Kidney (tissue), 14 donors: Measurements from ENCODE around the gene EPHA6. TPM values are rescaled to one million over a fixed set of nuclear protein-coding genes. Genes with fewer than 3 reads are reported as not detected.

Experiments
- DNase-seq, 5 donors: peaks; one replicate each; pipeline ENCODE4 v3.0.0-alpha.2; 2013 to 2020
- FAIRE-seq: peaks from 2 replicates; lab custom pipeline; 2012; peaks lifted over from hg19 to GRCh38; lab: Jason Lieb, UNC
- H3K27ac ChIP-seq, 2 donors: one replicate each; pipeline ENCODE4 v1.7.0; 2013; ENCODE audit warnings: low read depth in 2 of 2, low read length in 2 of 2, inconsistent platforms in 1 of 2
- H3K27me3 ChIP-seq: one replicate; pipeline ENCODE4 v1.7.1; 2013; ENCODE audit warnings: low read length, inconsistent platforms; ENCODE audit not compliant: control insufficient read depth, insufficient read depth
- H3K36me3 ChIP-seq, 3 donors: one replicate each; pipeline versions ENCODE4 v1.7.0 to v1.7.1; 2013; ENCODE audit warnings: low read length in 3 of 3, control low read depth in 1 of 3, inconsistent platforms in 1 of 3; ENCODE audit not compliant: insufficient read depth in 3 of 3, control insufficient read depth in 2 of 3
- H3K4me1 ChIP-seq, 3 donors: one replicate each; pipeline versions ENCODE4 v1.7.0 to v1.7.1; 2013; ENCODE audit warnings: low read length in 3 of 3, inconsistent platforms in 1 of 3, low read depth in 1 of 3; ENCODE audit not compliant: control insufficient read depth in 2 of 3, insufficient read depth in 2 of 3
- H3K4me3 ChIP-seq, 3 donors: one replicate each; pipeline versions ENCODE4 v1.7.0 to v1.8.1; 2013; ENCODE audit warnings: low read length in 3 of 3, control low read depth in 1 of 3, inconsistent platforms in 1 of 3
- H3K9ac ChIP-seq, 3 donors: one replicate each; pipeline versions ENCODE4 v1.7.0 to v1.7.1; 2013; ENCODE audit warnings: low read length in 3 of 3, control low read depth in 1 of 3, inconsistent platforms in 1 of 3
- H3K9me3 ChIP-seq, 3 donors: one replicate each; pipeline versions ENCODE4 v1.7.0 to v1.7.1; 2013; ENCODE audit warnings: low read length in 3 of 3, control low read depth in 1 of 3, inconsistent platforms in 1 of 3; ENCODE audit not compliant: control insufficient read depth in 2 of 3, insufficient read depth in 1 of 3
- intact Hi-C: fragments of 100-400 bp; cut with DNase I; formaldehyde crosslinking; loops from one replicate; pipeline ENCODE4 v1.11.1; 2022
- polyA plus RNA-seq: library from polyadenylated mRNA; stranded (reverse); fragments of 350-450 nt; fragmentation: Illumina TruSeq; extraction: RNeasy Lipid Tissue Mini Kit (QIAGEN cat#74804); gene quantifications from one replicate; pipeline ENCODE4 v1.2.3, GENCODE V29; 2014; ENCODE audit warnings: low read depth, low replicate concordance; ENCODE audit not compliant: insufficient read depth
- total RNA-seq: library from RNA; stranded (reverse); fragmentation: NEBNext Ultra II Directional; extraction: Animal tissue kit (Norgen Biotek cat#: 25700); gene quantifications from one replicate; pipeline ENCODE4 v1.2.1, GENCODE V29; 2021
- TF ChIP-seq, protein P1 (sequence below): IDR thresholded peaks from 3 replicates; pipeline ENCODE4 v1.5.1; 2012; ENCODE audit warnings: mild to moderate bottlenecking, moderate library complexity, borderline replicate concordance; ENCODE audit not compliant: insufficient read depth; ENCODE audit errors: extremely low read depth
- donor health status: control.
- donor health status: control.
- donor health status: control.
- donor health status: control.
- donor health status: control.
- donor health status: DM: yes; HTN: yes; CAD: no.
- donor health status: Normal renal cell carcinoma (clear cell type).

Gene EPHA6
- total and polyA plus RNA-seq, 2 donors from 2014 or later, result 0.66 TPM; not detected in 1

DNA sequence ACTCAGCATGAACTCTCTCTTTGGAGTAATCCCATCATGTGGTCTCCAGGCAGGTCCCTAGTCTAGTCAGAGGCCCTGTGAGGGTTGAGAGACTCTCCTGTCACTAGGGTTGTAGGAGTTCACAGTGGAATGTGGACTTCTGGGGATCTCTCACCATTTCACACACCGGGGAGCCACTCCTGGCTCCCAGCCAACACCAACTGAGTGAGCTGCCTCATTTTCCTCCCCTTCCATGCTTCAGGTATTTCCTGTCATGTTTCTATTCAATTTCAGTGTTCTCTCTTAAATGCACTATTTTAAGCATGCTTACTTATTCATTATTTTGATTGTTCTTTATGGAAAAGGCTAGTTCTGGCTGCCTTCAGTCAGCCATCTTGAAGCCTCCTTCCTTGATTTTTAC lies 482.6 kb downstream of the EPHA6 start:
- peak in 1 of 5 donors; percentile 0 for DNase-seq

GRCh38 chr3:97301114-97301513 lies 486.7 kb downstream of the EPHA6 start:
- Histone ChIP-seq H3K27ac (no peak overlapping the region), H3K4me1 (no peaks in the 10 kb centered on the region), H3K9ac (no peak overlapping the region), H3K36me3 (no peaks in the 10 kb centered on the region), H3K9me3 (no peaks in the 10 kb centered on the region), H3K4me3 (no peak overlapping the region), H3K27me3 (no peaks in the 10 kb centered on the region)
- no peak for FAIRE-seq
- intact Hi-C loops, result no loop called here
- TF ChIP-seq, protein P1, sequence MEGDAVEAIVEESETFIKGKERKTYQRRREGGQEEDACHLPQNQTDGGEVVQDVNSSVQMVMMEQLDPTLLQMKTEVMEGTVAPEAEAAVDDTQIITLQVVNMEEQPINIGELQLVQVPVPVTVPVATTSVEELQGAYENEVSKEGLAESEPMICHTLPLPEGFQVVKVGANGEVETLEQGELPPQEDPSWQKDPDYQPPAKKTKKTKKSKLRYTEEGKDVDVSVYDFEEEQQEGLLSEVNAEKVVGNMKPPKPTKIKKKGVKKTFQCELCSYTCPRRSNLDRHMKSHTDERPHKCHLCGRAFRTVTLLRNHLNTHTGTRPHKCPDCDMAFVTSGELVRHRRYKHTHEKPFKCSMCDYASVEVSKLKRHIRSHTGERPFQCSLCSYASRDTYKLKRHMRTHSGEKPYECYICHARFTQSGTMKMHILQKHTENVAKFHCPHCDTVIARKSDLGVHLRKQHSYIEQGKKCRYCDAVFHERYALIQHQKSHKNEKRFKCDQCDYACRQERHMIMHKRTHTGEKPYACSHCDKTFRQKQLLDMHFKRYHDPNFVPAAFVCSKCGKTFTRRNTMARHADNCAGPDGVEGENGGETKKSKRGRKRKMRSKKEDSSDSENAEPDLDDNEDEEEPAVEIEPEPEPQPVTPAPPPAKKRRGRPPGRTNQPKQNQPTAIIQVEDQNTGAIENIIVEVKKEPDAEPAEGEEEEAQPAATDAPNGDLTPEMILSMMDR, result no peak
- no peak for DNase-seq

More for the DNA sequence above, 482.6 kb downstream of the EPHA6 start:
- intact Hi-C loops, result no loop called here
- Histone ChIP-seq H3K9ac (no peak overlapping the region), H3K9me3 (peaks cover 0 to 2% (median 0%) of the 10 kb centered on the region in 3 donors), H3K27ac (no peak overlapping the region), H3K27me3 (no peaks in the 10 kb centered on the region), H3K36me3 (no peaks in the 10 kb centered on the region), H3K4me1 (no peaks in the 10 kb centered on the region), H3K4me3 (no peak overlapping the region)
- TF ChIP-seq, protein P1, result no peak
- FAIRE-seq, result no peak

DNA sequence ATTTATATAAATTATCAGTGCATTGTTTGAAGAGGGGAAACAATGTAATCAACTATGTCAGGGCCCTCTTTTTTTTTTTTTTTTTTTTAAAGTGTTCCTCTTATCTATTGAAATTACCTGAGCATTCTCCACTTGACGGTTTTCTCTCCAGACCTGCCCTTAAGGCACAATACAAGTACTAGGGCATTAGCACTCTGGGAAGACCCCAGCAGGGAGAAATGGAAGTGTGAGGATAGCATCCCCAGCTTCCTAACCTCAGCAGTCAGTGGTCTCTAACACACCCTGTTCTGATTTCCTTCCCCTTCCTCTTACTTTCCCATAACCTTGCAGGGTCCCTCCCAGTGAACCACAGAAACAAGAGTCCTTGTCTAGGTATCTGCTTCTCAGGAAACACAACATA lies 491.8 kb downstream of the EPHA6 start:
- intact Hi-C loops, result no loop called here

More for the DNA sequence above, 491.8 kb downstream of the EPHA6 start:
- no peaks in the 10 kb centered on the region for H3K9me3 ChIP-seq
- H3K36me3 ChIP-seq, result no peaks in the 10 kb centered on the region
- TF ChIP-seq, protein P1, result no peak
- no peak overlapping the region for H3K4me3 ChIP-seq
- no peak overlapping the region for H3K27ac ChIP-seq
- no peak for DNase-seq
- H3K4me1 ChIP-seq, result no peaks in the 10 kb centered on the region
- H3K9ac ChIP-seq, result no peak overlapping the region
- FAIRE-seq, result no peak
- no peaks in the 10 kb centered on the region for H3K27me3 ChIP-seq
